Ecto neural progenitor cell (in vitro differentiated cells): ENCODE measurements around the gene PGRMC2.

ENCODE experiments used
- DNase-seq: peaks from one replicate; pipeline ENCODE4 v3.0.0-alpha.2; 2018; ENCODE audit warnings: low spot score

Gene PGRMC2

GRCh38 chr4:128287141-128287870, at the start of gene PGRMC2:
Gene PGRMC2 (minus strand): TSS chr4:128287813. CDS start chr4:128287790, 23 bp downstream.
- no peak for DNase-seq

GRCh38 chr4:128335541-128335940, 47.9 kb upstream of the PGRMC2 start:
- DNase-seq, result no peak

DNA sequence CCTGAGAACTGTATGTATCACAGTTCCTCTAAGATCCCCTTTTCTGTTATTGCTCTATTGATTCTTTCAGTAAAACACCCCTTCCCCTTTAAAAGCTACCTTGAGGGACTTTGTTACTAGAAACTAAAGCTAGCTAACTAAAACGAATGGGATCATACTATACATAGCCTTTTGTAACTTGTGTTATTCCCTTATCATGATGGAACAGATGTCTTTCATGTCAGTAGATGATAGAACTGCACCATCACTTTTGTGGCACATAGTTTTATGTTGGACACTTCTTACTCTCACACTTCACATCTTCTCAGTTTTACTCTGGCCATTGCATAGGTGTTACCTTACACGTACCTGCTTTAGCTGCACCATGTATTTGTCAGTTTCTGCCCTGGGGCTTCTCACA, 46.6 kb upstream of the PGRMC2 start:
- DNase-seq, result no peak

GRCh38 chr4:128333309-128334018, 45.9 kb upstream of the PGRMC2 start:
- no peak for DNase-seq

DNA sequence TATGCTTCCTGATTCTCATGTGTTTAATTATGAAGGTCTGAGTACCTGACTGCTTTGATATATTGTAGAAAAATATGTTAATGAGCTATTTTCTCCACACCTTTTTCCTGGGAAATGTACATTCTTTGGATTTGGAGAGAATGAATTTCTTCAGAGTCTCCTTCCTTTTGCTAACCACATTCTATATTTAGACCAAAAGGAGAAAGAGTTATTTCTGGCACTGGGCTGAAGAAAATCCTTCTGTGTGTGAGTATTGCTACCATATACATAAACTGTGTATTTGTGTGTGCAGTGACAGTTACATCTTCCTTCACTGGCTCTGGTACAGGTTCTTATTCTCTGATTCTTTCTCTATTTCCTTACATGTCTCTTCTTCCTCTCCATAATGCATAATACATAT, 44.5 kb upstream of the PGRMC2 start:
- DNase-seq, result no peak

GRCh38 chr4:128329638-128330037, 42.0 kb upstream of the PGRMC2 start:
- DNase-seq, result no peak

DNA sequence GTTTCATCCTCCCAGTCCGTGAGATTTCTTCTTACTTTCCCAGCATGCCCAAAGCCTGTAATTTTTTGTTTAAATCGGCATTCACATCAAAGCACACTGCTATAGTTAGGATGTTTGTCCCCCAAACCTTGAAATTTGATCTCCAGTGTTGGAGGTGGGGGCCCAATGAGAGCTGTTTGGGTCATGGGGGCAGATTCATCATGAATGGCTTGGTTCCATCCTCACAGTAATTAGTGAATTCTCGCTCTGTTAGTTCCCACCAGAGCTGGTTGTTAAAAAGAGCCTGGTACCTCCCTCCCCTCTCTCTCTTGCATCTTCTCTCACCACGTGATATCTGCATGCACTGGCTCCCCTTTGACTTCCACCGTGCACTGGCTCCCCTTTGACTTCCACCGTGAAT, 40.5 kb upstream of the PGRMC2 start:
- DNase-seq, result no peak

- no peak for DNase-seq
These were observed 35.8 kb upstream of the PGRMC2 start for GRCh38 chr4:128323401-128323800.

GRCh38 chr4:128322986-128323385, 35.4 kb upstream of the PGRMC2 start:
- DNase-seq, result no peak

GRCh38 chr4:128322311-128322710, 34.7 kb upstream of the PGRMC2 start:
- DNase-seq, result no peak

GRCh38 chr4:128320656-128321055, 33.0 kb upstream of the PGRMC2 start:
- DNase-seq, result no peak

GRCh38 chr4:128315756-128316520, 28.3 kb upstream of the PGRMC2 start:
- no peak for DNase-seq

- no peak for DNase-seq
These were observed 24.2 kb upstream of the PGRMC2 start for GRCh38 chr4:128311659-128312403.

GRCh38 chr4:128310266-128310697, 22.7 kb upstream of the PGRMC2 start:
- DNase-seq, result peak; percentile 58

DNA sequence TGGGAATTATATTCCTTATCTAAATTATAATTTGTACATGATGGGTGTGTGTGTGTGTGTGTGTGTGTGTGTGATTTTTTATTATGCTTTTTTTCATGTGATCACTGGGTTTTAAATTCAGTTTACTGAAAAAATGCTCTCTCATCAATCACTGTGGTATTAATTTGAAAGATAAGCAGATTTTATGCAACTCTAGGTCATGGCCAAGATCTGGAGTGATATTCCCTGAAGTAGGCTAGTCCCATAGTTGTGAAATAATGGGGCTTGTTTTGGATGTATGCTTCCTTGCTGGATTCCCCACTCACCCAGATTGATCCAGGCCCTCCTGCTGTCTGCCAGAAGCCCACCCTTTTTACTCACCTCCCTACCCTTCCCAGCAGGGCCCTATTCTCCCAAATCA, 22.0 kb upstream of the PGRMC2 start:
- DNase-seq, result no peak

DNA sequence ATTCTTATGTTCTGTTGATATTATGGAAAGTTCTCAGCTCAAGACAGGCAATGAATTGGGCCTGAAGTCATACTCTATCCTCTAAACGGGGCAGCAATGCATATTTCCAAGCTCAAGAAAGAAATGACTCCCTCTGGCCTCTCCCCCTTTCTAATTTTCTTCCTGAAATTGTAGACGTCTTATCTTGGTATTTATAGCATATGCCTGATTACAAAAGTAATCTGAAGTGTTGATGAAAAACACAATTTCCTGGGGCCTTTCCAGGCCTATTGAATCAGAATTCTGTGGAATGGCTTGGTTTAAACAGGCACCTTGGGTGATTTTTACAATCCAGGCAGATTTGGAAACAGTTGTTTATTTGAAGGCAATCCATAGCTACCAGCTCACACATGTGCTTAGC, 21.4 kb upstream of the PGRMC2 start:
- no peak for DNase-seq

- DNase-seq, result no peak
These were observed 19.5 kb upstream of the PGRMC2 start for GRCh38 chr4:128307123-128307571.

- DNase-seq, result no peak
These were observed 18.3 kb upstream of the PGRMC2 start for GRCh38 chr4:128305942-128306341.

GRCh38 chr4:128303986-128304385, 16.4 kb upstream of the PGRMC2 start:
- DNase-seq, result no peak

DNA sequence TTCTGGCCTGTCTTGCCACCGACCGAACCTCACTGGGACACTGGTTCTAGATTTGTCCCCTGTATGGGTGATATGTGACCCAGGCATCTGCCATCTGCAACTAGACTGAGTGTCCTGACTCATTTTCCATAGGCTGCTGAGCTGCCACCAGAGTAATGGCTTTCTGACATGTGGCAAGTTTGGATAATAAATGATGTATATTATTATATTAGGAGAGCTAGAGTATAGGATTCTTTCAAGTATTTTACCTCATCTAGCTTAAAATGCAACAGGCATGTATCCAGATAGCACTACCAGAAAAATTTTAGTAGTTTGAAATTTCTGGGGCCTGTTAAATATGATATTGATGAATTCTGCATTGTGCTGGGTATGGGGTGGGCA, 15.8 kb upstream of the PGRMC2 start:
- no peak for DNase-seq

- DNase-seq, result no peak
These were observed 14.4 kb upstream of the PGRMC2 start for GRCh38 chr4:128301979-128302378.

DNA sequence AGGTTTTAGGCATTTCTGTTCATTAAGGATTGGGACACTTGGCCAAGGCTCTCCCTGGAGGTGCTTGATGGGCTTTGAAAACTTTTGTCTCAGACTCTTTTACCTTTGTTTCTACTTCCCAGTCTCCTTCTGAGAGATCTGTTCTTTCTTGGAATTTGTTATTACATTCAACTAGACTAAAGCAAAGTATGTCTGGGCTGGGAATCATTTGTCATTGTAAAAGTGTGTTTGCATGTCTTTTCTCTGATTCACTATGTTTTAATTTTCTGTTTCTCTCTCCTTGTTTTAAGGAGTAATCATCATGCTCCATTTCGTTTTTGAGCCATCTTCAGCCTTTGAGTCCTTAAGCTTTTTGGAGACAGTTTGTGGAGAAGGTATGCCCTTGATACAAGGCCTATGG, 12.2 kb upstream of the PGRMC2 start:
- no peak for DNase-seq
